SKM-1 treated with dmso at 0.1 percent for 144 hours (cell line): Measurements from ENCODE around the gene AGAP5.
"Not testable (repeated sequence)": the region's sequence is repeated elsewhere in the genome, so short reads cannot be mapped to it uniquely, and the experiment has no call there.

ENCODE experiments used
- DNase-seq: peaks from one replicate; lab custom pipeline; 2025; ENCODE audit not compliant: unreplicated experiment; lab: John Stamatoyannopoulos, UW

Gene AGAP5

DNA sequence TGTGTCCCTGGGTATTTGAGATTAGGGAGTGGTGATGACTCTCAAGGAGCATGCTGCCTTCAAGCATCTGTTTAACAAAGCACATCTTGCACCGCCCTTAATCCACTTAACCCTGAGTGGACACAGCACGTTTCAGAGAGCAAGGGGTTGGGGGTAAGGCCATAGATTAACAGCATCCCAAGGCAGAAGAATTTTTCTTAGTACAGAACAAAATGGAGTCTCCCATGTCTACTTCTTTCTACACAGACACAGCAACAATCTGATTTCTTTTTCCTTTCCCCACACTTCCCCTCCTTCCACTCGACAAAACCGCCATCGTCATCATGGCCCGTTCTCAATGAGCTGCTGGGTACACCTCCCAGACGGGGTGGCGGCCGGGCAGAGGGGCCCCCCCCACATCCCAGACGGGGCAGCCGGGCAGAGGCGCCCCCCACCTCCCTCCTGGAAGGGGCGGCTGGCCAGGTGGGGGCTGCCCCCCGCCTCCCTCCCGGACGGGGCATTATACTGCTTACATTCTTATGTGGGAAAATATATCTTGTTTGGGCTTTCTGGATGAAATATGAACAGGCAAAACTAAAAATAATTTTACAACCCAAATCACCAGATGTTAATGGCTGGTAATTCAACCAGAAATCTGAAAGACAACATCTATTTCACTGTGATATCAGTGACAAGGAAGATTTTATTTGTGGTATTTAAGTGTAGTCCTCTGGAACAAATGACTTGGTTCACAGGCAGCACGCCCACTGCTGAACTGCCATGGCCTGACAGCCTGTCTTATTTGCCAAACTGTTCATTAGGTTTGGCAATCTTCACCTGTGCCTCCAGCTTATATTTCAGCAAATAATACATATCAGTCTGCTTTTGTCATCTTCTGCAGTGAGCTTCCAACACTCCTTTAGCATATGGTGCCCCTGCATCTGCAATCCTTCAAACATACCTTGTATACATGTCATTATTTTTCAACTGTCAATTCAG, 17.6 kb upstream of the AGAP5 start:
- not testable (repeated sequence) for DNase-seq

DNA sequence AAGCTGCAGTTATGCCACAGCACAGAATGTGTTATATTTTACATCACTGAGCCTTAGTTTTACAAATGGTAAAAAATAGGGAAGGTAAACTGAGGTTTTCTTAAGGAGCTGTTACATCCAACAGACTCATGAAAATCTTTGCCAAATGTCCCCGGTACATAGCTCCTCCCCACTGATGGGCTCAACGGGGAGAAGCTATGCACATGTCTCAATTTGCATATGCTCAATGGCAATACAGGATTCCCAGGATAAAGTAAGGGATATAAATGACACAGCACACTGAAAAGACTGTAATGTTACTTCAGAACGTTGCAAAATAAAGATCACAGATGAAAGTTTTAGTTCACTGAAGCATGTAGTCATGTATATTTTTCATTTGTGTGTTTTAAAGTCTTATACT, 16.6 kb upstream of the AGAP5 start:
- DNase-seq: not testable (repeated sequence)

DNA sequence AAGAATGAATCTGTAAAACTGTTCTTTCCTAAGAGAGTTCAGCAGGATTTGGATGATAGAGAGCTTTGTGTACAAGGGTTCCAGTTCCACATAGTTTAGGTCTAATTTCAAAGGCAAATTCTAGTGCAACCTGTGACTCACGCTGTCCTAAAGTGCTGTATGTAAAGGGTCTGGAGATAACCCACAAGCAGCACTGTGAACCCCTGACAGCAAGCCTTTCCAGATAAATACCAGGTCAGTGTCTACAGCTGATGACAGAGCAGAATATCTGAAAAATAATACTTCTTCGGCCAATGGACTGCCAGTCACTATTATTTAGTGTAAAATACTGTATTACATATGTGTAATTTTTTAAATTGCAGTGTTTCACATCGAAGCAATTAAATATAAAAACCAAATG, 16.0 kb upstream of the AGAP5 start:
- DNase-seq: not testable (repeated sequence)

- DNase-seq: not testable (repeated sequence)
Measured at GRCh38 chr10:73711683-73712082, 13.8 kb upstream of the AGAP5 start.

DNA sequence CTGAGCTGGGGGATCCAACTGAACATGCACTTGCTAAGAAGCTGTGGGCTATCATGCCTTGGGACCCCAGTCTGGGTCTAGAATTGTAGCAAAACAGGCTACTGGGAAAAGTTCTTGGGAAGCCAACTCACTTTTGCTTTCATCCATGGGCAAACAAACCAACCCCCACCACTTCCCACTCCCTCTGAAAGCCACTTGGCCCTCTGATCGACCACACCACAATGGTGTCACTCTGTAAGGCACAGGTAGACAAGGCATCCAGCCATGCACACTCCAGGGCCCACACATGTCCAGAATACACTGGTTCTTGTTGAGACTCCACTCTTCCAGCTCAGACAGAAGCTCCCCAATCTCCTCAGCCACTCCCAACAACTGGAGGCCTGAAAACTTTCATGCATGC, 10.2 kb upstream of the AGAP5 start:
- DNase-seq: not testable (repeated sequence)

DNA sequence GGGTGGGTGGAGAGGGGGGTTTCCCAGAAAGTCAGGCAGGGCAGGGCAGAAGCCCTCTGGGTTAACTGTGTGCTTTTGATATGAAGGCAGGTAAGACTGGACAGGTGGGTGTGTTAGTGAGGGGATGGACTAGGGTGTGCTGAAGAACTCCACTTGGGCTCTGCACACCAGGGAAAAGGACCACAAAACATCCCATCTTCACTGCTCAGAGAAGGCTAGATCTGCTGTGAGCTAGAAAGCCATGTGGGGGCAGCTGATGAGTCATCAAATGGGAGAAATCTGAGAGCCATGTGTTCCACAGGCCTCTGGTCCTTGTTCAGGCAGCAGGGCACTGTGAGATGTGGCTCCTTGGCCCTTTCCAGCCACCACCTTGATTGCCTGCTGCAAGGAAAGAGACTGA, 9.7 kb upstream of the AGAP5 start:
- DNase-seq: not testable (repeated sequence)

GRCh38 chr10:73706488-73706887, 8.6 kb upstream of the AGAP5 start:
- not testable (repeated sequence) for DNase-seq

DNA sequence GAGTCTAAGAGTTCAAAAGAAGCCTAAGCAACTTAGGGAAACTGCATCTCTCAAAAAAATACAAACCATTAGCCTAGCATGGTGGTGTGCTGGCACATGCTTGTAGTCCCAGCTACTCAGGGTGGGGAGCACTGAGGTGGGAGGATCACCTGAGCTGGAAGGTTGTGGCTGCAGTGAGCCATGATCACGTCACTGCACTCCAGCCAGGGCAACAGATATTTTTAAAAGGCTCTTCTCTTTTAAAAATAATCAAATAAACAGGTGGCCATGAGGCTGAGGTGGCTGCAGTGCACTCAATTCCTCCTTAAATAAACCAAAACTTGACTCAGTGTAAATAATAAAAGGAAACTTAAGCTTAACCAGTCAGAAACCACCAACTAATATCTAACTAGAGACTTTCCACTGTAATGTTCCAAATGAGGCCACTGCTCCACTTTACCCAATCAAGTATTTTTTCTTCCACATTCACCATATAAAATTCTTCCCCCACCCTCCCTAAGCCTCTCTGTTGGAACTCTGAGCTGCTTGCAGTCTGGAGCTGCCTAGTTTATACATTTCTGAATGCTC, 7.7 kb upstream of the AGAP5 start:
- DNase-seq: not testable (repeated sequence)

DNA sequence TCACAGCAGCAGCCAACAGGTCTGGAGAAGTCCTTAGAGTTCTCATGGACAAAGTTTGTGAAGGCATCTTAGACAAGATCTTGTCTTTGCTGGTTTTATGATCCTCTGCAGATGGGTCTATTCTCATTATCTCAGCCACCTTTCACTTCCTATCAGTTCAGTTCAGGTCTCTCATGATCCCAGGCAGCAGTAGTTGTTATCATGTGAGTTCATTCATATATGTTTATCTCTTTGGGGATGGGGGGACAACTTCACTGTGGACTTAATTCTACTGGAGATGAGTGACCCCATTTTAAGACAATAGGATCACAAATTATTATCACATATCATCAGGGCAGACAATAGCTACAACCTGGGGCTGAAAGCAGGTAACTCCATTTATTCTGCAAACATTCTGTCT, 6.0 kb upstream of the AGAP5 start:
- not testable (repeated sequence) for DNase-seq

DNA sequence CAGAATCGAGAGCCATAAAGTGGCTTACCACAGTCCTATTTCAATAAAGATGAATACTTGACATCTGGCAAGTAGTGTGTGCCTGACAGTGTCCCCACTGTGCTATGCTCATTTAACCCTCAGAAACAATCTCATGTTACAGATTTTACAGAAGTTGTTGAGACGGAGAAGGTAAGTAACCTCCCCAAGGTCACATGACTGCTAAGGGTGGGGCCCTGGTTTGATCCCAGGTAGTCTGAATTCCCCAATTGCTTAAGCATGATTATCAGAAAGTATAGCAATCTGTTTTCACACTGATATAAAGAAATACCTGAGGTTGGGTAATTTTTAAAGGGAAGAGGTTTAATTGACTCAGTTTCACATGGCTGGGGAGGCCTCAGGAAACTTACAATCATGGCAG, 910 bp upstream of the AGAP5 start:
- DNase-seq: not testable (repeated sequence)

GRCh38 chr10:73695302-73695701, 2.6 kb downstream of the AGAP5 start:
- not testable (repeated sequence) for DNase-seq

GRCh38 chr10:73690755-73691154, 7.2 kb downstream of the AGAP5 start:
- DNase-seq: not testable (repeated sequence)

DNA sequence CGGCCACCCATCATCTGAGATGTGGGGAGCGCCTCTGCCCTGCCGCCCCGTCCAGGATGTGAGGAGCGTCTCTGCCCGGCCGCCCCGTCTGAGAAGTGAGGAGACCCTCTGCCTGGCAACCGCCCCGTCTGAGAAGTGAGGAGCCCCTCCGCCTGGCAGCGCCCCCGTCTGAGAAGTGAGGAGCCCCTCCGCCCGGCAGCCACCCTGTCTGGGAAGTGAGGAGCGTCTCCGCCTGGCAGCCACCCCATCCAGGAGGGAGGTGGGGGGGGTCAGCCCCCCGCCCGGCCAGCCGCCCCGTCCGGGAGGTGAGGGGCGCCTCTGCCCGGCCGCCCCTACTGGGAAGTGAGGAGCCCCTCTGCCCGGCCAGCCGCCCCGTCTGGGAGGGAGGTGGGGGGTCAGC, 8.3 kb downstream of the AGAP5 start:
- not testable (repeated sequence) for DNase-seq

GRCh38 chr10:73687641-73688040, 10.3 kb downstream of the AGAP5 start:
- DNase-seq: not testable (repeated sequence)

GRCh38 chr10:73674546-73674945, 23.4 kb downstream of the AGAP5 start:
- not testable (repeated sequence) for DNase-seq

DNA sequence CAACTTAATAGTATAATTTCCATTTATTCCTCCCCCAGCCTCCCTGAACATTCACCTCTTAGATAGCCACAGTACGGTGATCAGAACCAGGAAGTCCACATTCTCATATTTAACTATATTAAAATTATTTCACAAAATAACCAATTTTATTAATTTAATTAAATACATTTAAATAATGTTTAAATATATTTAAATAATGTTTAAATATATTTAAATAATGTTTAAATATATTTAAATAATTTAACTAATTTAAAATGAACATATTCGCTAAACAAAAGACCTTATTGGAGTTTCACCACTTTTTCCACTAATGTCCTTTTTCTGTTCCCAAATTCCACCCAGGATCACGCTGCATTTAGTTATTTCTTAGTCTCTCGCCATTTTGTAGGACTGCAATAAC, 29.5 kb downstream of the AGAP5 start:
- DNase-seq: not testable (repeated sequence)

GRCh38 chr10:73666153-73666809, 31.6 kb downstream of the AGAP5 start:
- DNase-seq: not testable (repeated sequence)

- DNase-seq: not testable (repeated sequence)
Measured at GRCh38 chr10:73665581-73665980, 32.3 kb downstream of the AGAP5 start.

DNA sequence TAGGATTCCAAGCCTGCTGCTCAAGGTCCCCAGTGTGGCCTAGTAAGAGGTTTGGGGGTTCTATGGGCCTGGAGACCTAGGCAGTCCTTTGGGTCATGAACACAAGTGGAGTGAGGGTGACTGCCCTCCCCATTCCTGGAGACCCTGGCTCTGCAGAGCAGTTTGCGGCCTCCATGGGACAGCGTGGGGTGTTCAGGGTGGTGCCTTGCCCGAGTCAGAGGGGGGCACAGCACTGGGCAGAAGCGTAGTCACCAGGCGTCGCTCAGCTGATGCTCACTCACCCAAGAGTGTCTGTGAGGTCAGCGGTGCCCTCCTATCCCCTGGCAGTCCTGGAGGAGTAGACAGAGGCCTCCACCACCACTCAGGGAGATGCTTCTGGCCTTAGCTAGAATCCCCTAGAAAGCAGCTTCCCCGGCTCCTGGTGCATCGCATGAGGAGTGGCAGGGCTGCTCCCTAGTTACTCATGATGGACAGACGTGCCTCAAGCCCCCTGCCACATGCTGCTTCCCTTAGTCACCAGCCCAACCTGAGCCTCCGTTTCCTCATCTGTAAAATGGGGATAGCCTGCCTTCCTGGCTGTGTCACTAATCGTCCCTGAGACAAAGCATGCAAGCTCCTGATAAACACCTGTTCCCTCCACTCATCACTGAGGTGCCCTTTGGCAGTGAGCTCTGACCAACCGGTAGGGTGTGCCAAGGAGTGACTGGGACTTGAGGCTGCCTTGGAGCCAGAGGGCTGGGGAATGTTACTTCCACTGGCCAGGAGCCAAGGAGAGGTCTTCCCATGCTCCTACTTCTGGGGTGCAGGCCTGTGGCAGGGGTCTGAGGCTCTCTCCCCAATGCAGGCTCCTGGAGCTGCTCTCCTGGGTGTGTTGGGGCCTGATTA, 33.5 kb downstream of the AGAP5 start:
- DNase-seq: not testable (repeated sequence)

DNA sequence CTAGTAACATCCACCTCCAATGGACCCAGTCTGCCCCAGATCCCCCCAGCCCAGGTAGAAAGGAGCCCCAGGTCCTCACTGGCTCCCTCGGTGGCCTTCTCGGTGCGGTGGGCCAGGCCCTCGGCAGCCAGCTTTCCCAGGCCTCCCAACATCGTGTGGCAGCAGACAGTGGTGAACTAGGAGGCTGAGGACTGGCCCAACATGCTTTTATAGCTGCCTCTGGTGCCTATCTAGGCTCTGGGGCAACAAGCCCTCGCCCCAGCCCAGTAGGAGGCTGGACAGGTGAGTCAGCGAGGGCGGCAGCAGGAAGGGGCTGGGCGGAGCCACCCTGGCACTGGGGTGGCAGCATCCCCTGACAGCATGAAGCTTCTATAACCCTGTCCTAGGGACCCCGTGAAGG, 34.3 kb downstream of the AGAP5 start:
- not testable (repeated sequence) for DNase-seq

GRCh38 chr10:73662705-73663104, 35.2 kb downstream of the AGAP5 start:
- not testable (repeated sequence) for DNase-seq
